GM12878 (cell line): ENCODE data around the gene LAMP1. TPM values are rescaled to one million over a fixed set of nuclear protein-coding genes. Genes with fewer than 3 reads are reported as not detected.

Source experiments
- ATAC-seq: fragments of 200-7000 bp; cut with Tn5 transposase; 3 replicates; pipeline ENCODE4 v1.9.1; 2020; ENCODE audit warnings: mild to moderate bottlenecking, moderate library complexity
- BruUV-seq: library from RNA; stranded (reverse); fragments of 400-500 nt; replicated peaks from 2 replicates; lab custom pipeline; 2021; lab: Mats Ljungman, UMichigan
- CTCF ChIA-PET: fragments of 300-600 bp; sonication (Branson Sonifier 250); formaldehyde crosslinking; extraction: SDS; loops from one replicate; lab custom pipeline; 2021; ENCODE audit warnings: inconsistent platforms; lab: Yijun Ruan, JAX
- POLR2A ChIA-PET: fragments of 350-600 bp; formaldehyde crosslinking; extraction: SDS; loops from one replicate; lab custom pipeline; 2021; ENCODE audit warnings: inconsistent platforms; lab: Charles Lee
- RAD21 ChIA-PET: fragments of 300-600 bp; sonication (Branson Sonifier 250); formaldehyde crosslinking; loops from one replicate; lab custom pipeline; 2023; ENCODE audit warnings: antibody characterized with exemption; ENCODE audit not compliant: unreplicated experiment; lab: Charles Lee
- SMC1A ChIA-PET: fragments of 300-600 bp; sonication (Branson Sonifier 250); formaldehyde crosslinking; loops from one replicate; lab custom pipeline; 2023; ENCODE audit not compliant: unreplicated experiment, uncharacterized antibody; lab: Charles Lee
- DNase-seq: peaks from one replicate; pipeline ENCODE4 v3.0.0-alpha.2; 2011; ENCODE audit warnings: low read depth, low spot score
- FAIRE-seq: peaks from 3 replicates; lab custom pipeline; 2011; peaks lifted over from hg19 to GRCh38; lab: Jason Lieb, UNC
- H2AFZ ChIP-seq: 2 replicates; pipeline ENCODE4 v1.6.0; 2011; ENCODE audit warnings: low read depth, low read length, control low read depth; ENCODE audit not compliant: control insufficient read depth
- H3K27ac ChIP-seq: 2 replicates; pipeline ENCODE4 v1.5.1; 2011; ENCODE audit warnings: control low read depth; ENCODE audit not compliant: control insufficient read depth, insufficient read depth
- H3K27me3 ChIP-seq, 2 experiments: replicated peaks in 1 of 2; 2 replicates each; pipeline versions ENCODE4 v1.6.0 to v1.6.1; 2011; ENCODE audit warnings: low read length in 1 of 2; ENCODE audit not compliant: control insufficient read depth in 2 of 2, insufficient read depth in 2 of 2
- H3K36me3 ChIP-seq, 2 experiments: 2 replicates each; pipeline ENCODE4 v1.5.1; 2011; ENCODE audit warnings: low read length in 1 of 2; ENCODE audit not compliant: control insufficient read depth in 2 of 2, insufficient read depth in 2 of 2
- H3K4me1 ChIP-seq: 2 replicates; pipeline ENCODE4 v1.6.1; 2011; ENCODE audit warnings: mild to moderate bottlenecking, low read length, moderate library complexity, mixed read lengths; ENCODE audit not compliant: control insufficient read depth, insufficient read depth
- H3K4me2 ChIP-seq: 2 replicates; pipeline ENCODE4 v1.6.0; 2011; ENCODE audit warnings: control low read depth; ENCODE audit not compliant: control insufficient read depth, insufficient read depth
- H3K4me3 ChIP-seq: fragments of 200-600 bp; sonication (generic); 2 replicates; pipeline ENCODE4 v1.5.1; 2016
- H3K79me2 ChIP-seq: 2 replicates; pipeline ENCODE4 v1.6.0; 2011; ENCODE audit warnings: low read length; ENCODE audit not compliant: control insufficient read depth, insufficient read depth
- H3K9ac ChIP-seq: 2 replicates; pipeline ENCODE4 v1.8.0; 2011; ENCODE audit warnings: low read length, control low read depth, mixed read lengths; ENCODE audit not compliant: control insufficient read depth, insufficient read depth
- H3K9me3 ChIP-seq: replicated peaks from 3 replicates; pipeline ENCODE4 v1.5.1; 2011; ENCODE audit warnings: mild to moderate bottlenecking, low read length; ENCODE audit not compliant: control insufficient read depth, insufficient read depth
- H4K20me1 ChIP-seq: 2 replicates; pipeline ENCODE4 v1.6.0; 2011; ENCODE audit not compliant: control insufficient read depth, insufficient read depth
- BMI1 ChIP-seq: fragments of 450-650 bp; IDR thresholded peaks from 2 replicates; pipeline ENCODE4 v1.6.1; 2016; ENCODE audit warnings: mild to moderate bottlenecking, moderate library complexity, borderline replicate concordance
- CREM ChIP-seq: IDR thresholded peaks from 2 replicates; pipeline ENCODE4 v1.6.1; 2014; ENCODE audit warnings: antibody characterized with exemption, low read depth
- FOXM1 ChIP-seq: IDR thresholded peaks from 2 replicates; pipeline ENCODE4 v1.6.1; 2012; ENCODE audit warnings: low read depth, mild to moderate bottlenecking, inconsistent platforms, low read length, moderate library complexity
- GATAD2B ChIP-seq: fragments of 450-650 bp; conservative IDR thresholded peaks from 2 replicates; pipeline ENCODE4 v1.6.1; 2017; ENCODE audit warnings: low read depth, mild to moderate bottlenecking, moderate library complexity
- IKZF1 ChIP-seq: fragments of 450-650 bp; conservative IDR thresholded peaks from 2 replicates; pipeline ENCODE4 v1.6.1; 2017; ENCODE audit warnings: antibody characterized with exemption, mild to moderate bottlenecking
- KDM1A ChIP-seq: fragments of 200-600 bp; sonication (generic); IDR thresholded peaks from 2 replicates; pipeline ENCODE4 v1.6.1; 2016; ENCODE audit warnings: borderline replicate concordance
- MXI1 ChIP-seq: fragments of 150-350 bp; IDR thresholded peaks from 2 replicates; pipeline ENCODE4 v1.6.1; 2011; ENCODE audit warnings: low read depth, mild to moderate bottlenecking, inconsistent platforms, low read length, improper control_type of control experiment
- NFYB ChIP-seq: IDR thresholded peaks from 2 replicates; pipeline ENCODE4 v1.6.1; 2011; ENCODE audit warnings: low read depth, mild to moderate bottlenecking, low read length, improper control_type of control experiment, moderate library complexity; ENCODE audit not compliant: insufficient read depth
- NKRF ChIP-seq: fragments of 450-650 bp; conservative IDR thresholded peaks from 2 replicates; pipeline ENCODE4 v1.6.1; 2017; ENCODE audit warnings: mild to moderate bottlenecking, moderate library complexity
- PAX8 ChIP-seq: fragments of 450-650 bp; IDR thresholded peaks from 2 replicates; pipeline ENCODE4 v1.6.1; 2017; ENCODE audit warnings: mild to moderate bottlenecking, moderate library complexity
- SKIL ChIP-seq: fragments of 450-650 bp; IDR thresholded peaks from 2 replicates; pipeline ENCODE4 v1.6.1; 2017; ENCODE audit warnings: mild to moderate bottlenecking, low read depth, inconsistent platforms; ENCODE audit not compliant: poor library complexity, severe bottlenecking
- STAT3 ChIP-seq: IDR thresholded peaks from 2 replicates; pipeline ENCODE4 v1.6.1; 2011; ENCODE audit warnings: low read depth, low read length, improper control_type of control experiment
- TARDBP ChIP-seq: IDR thresholded peaks from 2 replicates; pipeline ENCODE4 v1.6.1; 2016; ENCODE audit warnings: borderline replicate concordance
- YBX1 ChIP-seq: fragments of 450-650 bp; IDR thresholded peaks from 2 replicates; pipeline ENCODE4 v1.6.1; 2016; ENCODE audit warnings: antibody characterized with exemption
- YY1 ChIP-seq: IDR thresholded peaks from 2 replicates; pipeline ENCODE4 v1.6.1; 2011; ENCODE audit warnings: low read depth, mild to moderate bottlenecking, low read length
- WGBS: methylation state at CpG from one replicate; pipeline ENCODE4 v1.1.6; 2016; ENCODE audit warnings: low lambda C conversion rate; ENCODE audit not compliant: insufficient replicate concordance, insufficient coverage; ENCODE audit errors: missing lambda C conversion rate; 5-methylcytosine and 5-hydroxymethylcytosine counted together
- in situ Hi-C: fragments of 300-500 bp; cut with MboI; formaldehyde crosslinking; loops from 9 replicates; pipeline ENCODE4 v1.14.3; 2018; ENCODE audit warnings: mixed read lengths
- intact Hi-C: fragments of 100-400 bp; cut with micrococcal nuclease; formaldehyde crosslinking; loops from one replicate; pipeline ENCODE4 v1.14.2; 2022; ENCODE audit not compliant: unreplicated experiment
- polyA plus RNA-seq, 11 experiments: library from polyadenylated mRNA; depleted of rRNA in 4 of 11; unstranded in 6 of 11; stranded (reverse) in 5 of 11; fragments of >200 nt; fragmentation: Nextera tagmentation in 4 of 11; fragmentation: Illumina TruSeq in 1 of 11; extraction: Ambion mirVana in 4 of 11; extraction: Trizol in 1 of 11; gene quantifications; 1 replicate in 1 of 11; 2 replicates in 10 of 11; pipeline versions ENCODE4 v1.2.1 to v1.2.3, GENCODE V29; 2011 to 2016; ENCODE audit warnings: inconsistent platforms in 2 of 11, missing spikeins in 2 of 11, low read depth in 1 of 11
- total RNA-seq, 4 experiments: library from RNA; depleted of rRNA in 3 of 4; stranded (reverse); fragments of >200 nt in 3 of 4; fragmentation: Illumina TruSeq in 1 of 4; extraction: Trizol in 1 of 4; gene quantifications; 2 replicates each; pipeline versions ENCODE4 v1.2.1 to v1.2.3, GENCODE V29; 2013 to 2021
- TF ChIP-seq, protein P1 (sequence below): fragments of 450-650 bp; IDR thresholded peaks from 2 replicates; pipeline ENCODE4 v1.6.1; 2016; ENCODE audit warnings: mild to moderate bottlenecking, moderate library complexity, borderline replicate concordance

Gene LAMP1
- total and polyA plus RNA-seq, 10 of the 15 experiments (the other 5 are each of a cell fraction or from before 2014, with no cell fraction given) = 2.5 to 83.0 (median 32.7) TPM

DNA sequence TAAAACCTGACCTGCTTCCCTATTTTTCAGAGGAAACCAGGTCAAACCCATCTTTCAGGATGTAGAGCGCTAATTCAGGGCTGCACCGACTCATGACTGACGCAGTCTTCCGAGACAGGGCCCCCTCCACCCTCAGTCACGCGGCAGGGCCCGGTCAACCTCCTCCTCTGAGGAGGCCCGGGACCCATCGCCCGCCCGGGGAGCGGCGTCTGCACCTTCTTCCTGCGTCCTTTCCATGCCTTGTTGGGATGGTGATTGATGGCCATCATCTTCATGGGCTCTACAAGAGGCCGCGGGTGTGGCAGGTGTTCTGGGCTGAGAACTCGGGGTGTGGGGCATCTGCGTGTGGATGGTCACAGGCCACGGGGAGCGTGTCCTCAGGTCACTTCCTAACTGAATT lies 40.9 kb downstream of the LAMP1 start:
- Histone ChIP-seq H3K27me3 (no peaks in the 10 kb centered on the region), H3K4me3 (no peak overlapping the region), H3K9ac (no peak overlapping the region), H3K9me3 (no peaks in the 10 kb centered on the region), H3K36me3 (no peaks in the 10 kb centered on the region), H4K20me1 (no peaks in the 10 kb centered on the region), H3K4me1 (no peaks in the 10 kb centered on the region), H3K79me2 (no peaks in the 10 kb centered on the region), H3K4me2 (no peak overlapping the region), H3K27ac (no peak overlapping the region), H2AFZ (no peak overlapping the region)
- intact Hi-C loops (no loop called here), in situ Hi-C loops (no loop called here)
- POLR2A ChIA-PET = interaction anchor here (0.7 kb wide), 1 partner anchor 174 kb away, joined by 7 read pairs; no protein-coding TSS in a partner anchor
- FAIRE-seq (no peak), ATAC-seq (no peak), DNase-seq (no peak)
- RAD21 ChIA-PET = no interaction called here
- WGBS = 78% methylated on average over 20 of the region's 20 CpGs
- no peak for TF ChIP-seq STAT3
- TF ChIP-seq TARDBP = no peak
- no peak for TF ChIP-seq BMI1
- TF ChIP-seq CREM = no peak
- no peak for TF ChIP-seq YBX1
- TF ChIP-seq, protein P1, sequence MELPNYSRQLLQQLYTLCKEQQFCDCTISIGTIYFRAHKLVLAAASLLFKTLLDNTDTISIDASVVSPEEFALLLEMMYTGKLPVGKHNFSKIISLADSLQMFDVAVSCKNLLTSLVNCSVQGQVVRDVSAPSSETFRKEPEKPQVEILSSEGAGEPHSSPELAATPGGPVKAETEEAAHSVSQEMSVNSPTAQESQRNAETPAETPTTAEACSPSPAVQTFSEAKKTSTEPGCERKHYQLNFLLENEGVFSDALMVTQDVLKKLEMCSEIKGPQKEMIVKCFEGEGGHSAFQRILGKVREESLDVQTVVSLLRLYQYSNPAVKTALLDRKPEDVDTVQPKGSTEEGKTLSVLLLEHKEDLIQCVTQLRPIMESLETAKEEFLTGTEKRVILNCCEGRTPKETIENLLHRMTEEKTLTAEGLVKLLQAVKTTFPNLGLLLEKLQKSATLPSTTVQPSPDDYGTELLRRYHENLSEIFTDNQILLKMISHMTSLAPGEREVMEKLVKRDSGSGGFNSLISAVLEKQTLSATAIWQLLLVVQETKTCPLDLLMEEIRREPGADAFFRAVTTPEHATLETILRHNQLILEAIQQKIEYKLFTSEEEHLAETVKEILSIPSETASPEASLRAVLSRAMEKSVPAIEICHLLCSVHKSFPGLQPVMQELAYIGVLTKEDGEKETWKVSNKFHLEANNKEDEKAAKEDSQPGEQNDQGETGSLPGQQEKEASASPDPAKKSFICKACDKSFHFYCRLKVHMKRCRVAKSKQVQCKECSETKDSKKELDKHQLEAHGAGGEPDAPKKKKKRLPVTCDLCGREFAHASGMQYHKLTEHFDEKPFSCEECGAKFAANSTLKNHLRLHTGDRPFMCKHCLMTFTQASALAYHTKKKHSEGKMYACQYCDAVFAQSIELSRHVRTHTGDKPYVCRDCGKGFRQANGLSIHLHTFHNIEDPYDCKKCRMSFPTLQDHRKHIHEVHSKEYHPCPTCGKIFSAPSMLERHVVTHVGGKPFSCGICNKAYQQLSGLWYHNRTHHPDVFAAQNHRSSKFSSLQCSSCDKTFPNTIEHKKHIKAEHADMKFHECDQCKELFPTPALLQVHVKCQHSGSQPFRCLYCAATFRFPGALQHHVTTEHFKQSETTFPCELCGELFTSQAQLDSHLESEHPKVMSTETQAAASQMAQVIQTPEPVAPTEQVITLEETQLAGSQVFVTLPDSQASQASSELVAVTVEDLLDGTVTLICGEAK = no peak
- TF ChIP-seq NFYB = no peak
- TF ChIP-seq YY1 = no peak
- TF ChIP-seq IKZF1 = no peak
- TF ChIP-seq MXI1 = no peak
- no peak for TF ChIP-seq KDM1A
- no peak for TF ChIP-seq SKIL
- no peak for TF ChIP-seq PAX8
- no peak for TF ChIP-seq FOXM1
- no peak for TF ChIP-seq NKRF
- TF ChIP-seq GATAD2B = no peak
- SMC1A ChIA-PET = no interaction called here
- CTCF ChIA-PET = no interaction called here
- BruUV-seq = no TSS peak
